Epithelial cell of proximal tubule (primary cell): ENCODE data around the gene AMBRA1. TPM values are rescaled to one million over a fixed set of nuclear protein-coding genes. Genes with fewer than 3 reads are reported as not detected.

Experiments used
- DNase-seq: peaks from one replicate; pipeline ENCODE4 v3.0.0-alpha.2; 2011; ENCODE audit warnings: low read depth
- H3K4me3 ChIP-seq: 2 replicates; pipeline ENCODE4 v1.5.1; 2011; ENCODE audit warnings: low read depth, mild to moderate bottlenecking, low read length
- CTCF ChIP-seq: conservative IDR thresholded peaks from 2 replicates; pipeline ENCODE4 v1.5.1; 2012; ENCODE audit warnings: low read depth, mild to moderate bottlenecking, low read length
- total RNA-seq: library from RNA; depleted of rRNA; stranded (reverse); fragments of >200 nt; gene quantifications from 2 replicates; pipeline ENCODE4 v1.2.3, GENCODE V29; 2015

The AMBRA1 gene
- total RNA-seq, 1 donor from 2014 or later, result 21.0 TPM

GRCh38 chr11:46498179-46498578 is 95.6 kb downstream of the AMBRA1 start:
- no peak for DNase-seq
- TF ChIP-seq CTCF, result no peak
- H3K4me3 ChIP-seq, result no peak overlapping the region

- TF ChIP-seq CTCF, result no peak
- DNase-seq, result no peak
- no peak overlapping the region for H3K4me3 ChIP-seq
Measured at GRCh38 chr11:46497498-46497897, 96.3 kb downstream of the AMBRA1 start.

DNA sequence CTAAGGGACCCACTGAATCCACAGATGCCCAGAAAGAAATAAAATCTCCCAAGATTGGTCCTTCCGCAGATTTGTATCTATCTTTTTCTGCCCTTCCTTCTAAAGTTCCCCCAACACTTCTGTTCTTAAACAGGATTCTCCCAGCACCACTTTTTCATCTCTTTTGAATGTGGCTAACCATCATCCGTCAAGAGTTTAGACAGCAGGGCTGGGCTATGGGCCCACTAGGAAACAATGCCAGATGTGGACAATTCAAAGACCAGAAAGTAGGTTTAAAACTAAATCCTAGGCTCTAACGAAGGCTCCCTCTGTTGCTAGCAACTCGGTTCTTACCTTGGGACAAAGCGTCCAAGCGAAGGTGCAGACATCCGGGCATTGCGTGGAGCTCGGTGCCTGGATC is 100.0 kb downstream of the AMBRA1 start:
- no peak for TF ChIP-seq CTCF
- DNase-seq, result no peak
- H3K4me3 ChIP-seq, result no peak overlapping the region

- no peak for DNase-seq
- no peak overlapping the region for H3K4me3 ChIP-seq
- no peak for TF ChIP-seq CTCF
Measured at GRCh38 chr11:46492532-46492931, 101.3 kb downstream of the AMBRA1 start.

- no peak for TF ChIP-seq CTCF
- DNase-seq, result no peak
- no peak overlapping the region for H3K4me3 ChIP-seq
Measured at GRCh38 chr11:46491661-46492330, 102.0 kb downstream of the AMBRA1 start.

DNA sequence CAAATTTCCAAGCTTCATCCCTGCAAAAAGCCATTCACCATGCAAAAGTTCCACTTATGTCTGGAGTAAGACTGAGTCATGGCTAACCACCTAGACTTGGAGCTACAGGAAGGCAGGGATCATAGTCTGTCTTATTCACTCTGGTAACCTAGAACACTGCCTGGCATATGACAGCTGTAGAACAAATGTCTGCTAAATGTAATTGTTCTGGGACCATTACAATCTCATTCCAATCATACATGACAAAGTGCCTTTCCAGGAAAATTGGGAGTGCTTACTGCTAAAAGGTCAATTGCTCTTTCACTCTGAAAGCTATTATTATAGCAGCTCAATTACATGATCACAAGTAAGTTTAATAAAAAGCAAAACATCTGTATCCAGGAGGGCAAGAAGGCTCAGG is 103.2 kb downstream of the AMBRA1 start:
- DNase-seq, result no peak
- no peak for TF ChIP-seq CTCF
- H3K4me3 ChIP-seq, result no peak overlapping the region

GRCh38 chr11:46489656-46490560 is 103.9 kb downstream of the AMBRA1 start:
- H3K4me3 ChIP-seq, result no peak overlapping the region
- DNase-seq, result no peak
- peak; percentile 71 for TF ChIP-seq CTCF
